ENCODE measurements around the gene CLIP2. TPM values are rescaled to one million over a fixed set of nuclear protein-coding genes. Genes with fewer than 3 reads are reported as not detected.
"Not testable (repeated sequence)": the region's sequence is repeated elsewhere in the genome, so short reads cannot be mapped to it uniquely, and the experiment has no call there.

The CLIP2 gene
- total RNA-seq, 1 donor from 2014 or later, result 12.9 TPM

GRCh38 chr7:74337926-74338325 is 48.7 kb downstream of the CLIP2 start:
- no peak for FAIRE-seq
- DNase-seq (ENCODE audit: low read depth), result no peak
- TF ChIP-seq, protein P1, sequence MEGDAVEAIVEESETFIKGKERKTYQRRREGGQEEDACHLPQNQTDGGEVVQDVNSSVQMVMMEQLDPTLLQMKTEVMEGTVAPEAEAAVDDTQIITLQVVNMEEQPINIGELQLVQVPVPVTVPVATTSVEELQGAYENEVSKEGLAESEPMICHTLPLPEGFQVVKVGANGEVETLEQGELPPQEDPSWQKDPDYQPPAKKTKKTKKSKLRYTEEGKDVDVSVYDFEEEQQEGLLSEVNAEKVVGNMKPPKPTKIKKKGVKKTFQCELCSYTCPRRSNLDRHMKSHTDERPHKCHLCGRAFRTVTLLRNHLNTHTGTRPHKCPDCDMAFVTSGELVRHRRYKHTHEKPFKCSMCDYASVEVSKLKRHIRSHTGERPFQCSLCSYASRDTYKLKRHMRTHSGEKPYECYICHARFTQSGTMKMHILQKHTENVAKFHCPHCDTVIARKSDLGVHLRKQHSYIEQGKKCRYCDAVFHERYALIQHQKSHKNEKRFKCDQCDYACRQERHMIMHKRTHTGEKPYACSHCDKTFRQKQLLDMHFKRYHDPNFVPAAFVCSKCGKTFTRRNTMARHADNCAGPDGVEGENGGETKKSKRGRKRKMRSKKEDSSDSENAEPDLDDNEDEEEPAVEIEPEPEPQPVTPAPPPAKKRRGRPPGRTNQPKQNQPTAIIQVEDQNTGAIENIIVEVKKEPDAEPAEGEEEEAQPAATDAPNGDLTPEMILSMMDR (IDR thresholded peaks at IDR 0.05; ENCODE audit: insufficient read depth, low read length, severe bottlenecking), result no peak
- H3K27me3 ChIP-seq (ENCODE audit: control insufficient read depth, insufficient read depth, low read length), result no peaks in the 10 kb centered on the region
- H3K36me3 ChIP-seq (ENCODE audit: control insufficient read depth, insufficient read depth, low read length), result no peaks in the 10 kb centered on the region
- H3K4me3 ChIP-seq (ENCODE audit: low read depth, low read length), result no peak overlapping the region

DNA sequence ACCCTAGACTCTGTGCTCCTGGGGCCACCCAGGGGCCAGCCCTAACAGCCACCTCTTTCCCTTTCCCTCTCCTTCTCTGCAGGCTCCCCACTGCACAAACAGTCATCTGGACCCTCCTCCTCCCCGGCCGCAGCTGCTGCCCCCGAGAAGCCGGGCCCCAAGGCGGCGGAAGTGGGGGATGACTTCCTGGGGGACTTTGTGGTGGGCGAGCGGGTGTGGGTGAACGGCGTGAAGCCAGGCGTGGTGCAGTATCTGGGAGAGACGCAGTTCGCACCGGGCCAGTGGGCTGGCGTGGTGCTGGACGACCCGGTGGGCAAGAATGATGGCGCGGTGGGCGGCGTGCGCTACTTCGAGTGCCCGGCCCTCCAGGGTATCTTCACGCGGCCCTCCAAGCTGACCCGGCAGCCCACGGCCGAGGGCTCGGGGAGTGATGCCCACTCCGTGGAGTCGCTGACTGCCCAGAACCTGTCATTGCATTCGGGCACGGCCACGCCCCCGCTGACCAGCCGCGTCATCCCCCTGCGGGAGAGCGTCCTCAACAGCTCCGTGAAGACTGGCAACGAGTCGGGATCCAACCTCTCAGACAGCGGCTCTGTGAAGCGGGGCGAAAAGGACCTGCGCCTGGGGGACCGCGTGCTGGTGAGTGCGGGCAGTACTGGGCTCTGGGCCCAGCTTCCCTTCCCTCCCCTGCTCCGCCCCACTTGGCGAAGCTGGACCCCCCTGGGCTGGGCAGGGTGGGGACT is 49.3 kb downstream of the CLIP2 start:
- Histone ChIP-seq H3K36me3 (ENCODE audit: control insufficient read depth, insufficient read depth, low read length) (no peaks in the 10 kb centered on the region), H3K27me3 (ENCODE audit: control insufficient read depth, insufficient read depth, low read length) (no peaks in the 10 kb centered on the region), H3K4me3 (ENCODE audit: low read depth, low read length) (no peak overlapping the region)
- DNase-seq (ENCODE audit: low read depth) (no peak), FAIRE-seq (no peak)
- TF ChIP-seq, protein P1 (IDR thresholded peaks at IDR 0.05; ENCODE audit: insufficient read depth, low read length, severe bottlenecking), result no peak

DNA sequence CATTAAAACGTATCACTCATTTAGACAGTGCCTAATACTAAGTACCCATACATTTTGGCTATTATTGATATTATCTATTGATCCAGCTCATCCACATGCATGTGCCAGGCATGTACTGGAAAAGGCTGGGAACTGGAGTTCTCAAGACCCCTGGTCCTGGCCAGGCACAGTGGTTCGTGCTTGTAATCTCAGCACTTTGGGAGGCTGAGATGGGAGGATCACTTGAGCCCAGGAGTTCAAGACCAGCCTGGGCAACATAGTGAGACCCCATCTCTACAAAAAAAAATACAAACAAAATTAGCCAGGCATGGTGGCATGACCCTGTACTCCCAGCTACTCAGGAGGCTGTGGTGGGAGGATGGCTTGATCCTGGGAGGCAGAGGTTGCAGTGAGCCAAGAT is 50.4 kb downstream of the CLIP2 start:
- H3K36me3 ChIP-seq (ENCODE audit: control insufficient read depth, insufficient read depth, low read length); FAIRE-seq; H3K4me3 ChIP-seq (ENCODE audit: low read depth, low read length); DNase-seq (ENCODE audit: low read depth); H3K27me3 ChIP-seq (ENCODE audit: control insufficient read depth, insufficient read depth, low read length): not testable (repeated sequence)

- DNase-seq (ENCODE audit: low read depth) (peak; percentile 83), FAIRE-seq (no peak)
- no peaks in the 10 kb centered on the region for H3K27me3 ChIP-seq (ENCODE audit: control insufficient read depth, insufficient read depth, low read length)
- H3K4me3 ChIP-seq (ENCODE audit: low read depth, low read length), result no peak overlapping the region
- H3K36me3 ChIP-seq (ENCODE audit: control insufficient read depth, insufficient read depth, low read length), result peaks cover 1% of the 10 kb centered on the region
- TF ChIP-seq, protein P1 (IDR thresholded peaks at IDR 0.05; ENCODE audit: insufficient read depth, low read length, severe bottlenecking), result no peak
Observed at GRCh38 chr7:74343281-74344131, 54.3 kb downstream of the CLIP2 start.

GRCh38 chr7:74344132-74344496 is 54.9 kb downstream of the CLIP2 start:
- Histone ChIP-seq H3K4me3 (ENCODE audit: low read depth, low read length) (no peak overlapping the region), H3K27me3 (ENCODE audit: control insufficient read depth, insufficient read depth, low read length) (no peaks in the 10 kb centered on the region), H3K36me3 (ENCODE audit: control insufficient read depth, insufficient read depth, low read length) (peaks cover 1% of the 10 kb centered on the region)
- FAIRE-seq (no peak), DNase-seq (ENCODE audit: low read depth) (peak; percentile 16)
- TF ChIP-seq, protein P1 (IDR thresholded peaks at IDR 0.05; ENCODE audit: insufficient read depth, low read length, severe bottlenecking), result no peak

- DNase-seq (ENCODE audit: low read depth) (no peak), FAIRE-seq (no peak)
- H3K27me3 ChIP-seq (ENCODE audit: control insufficient read depth, insufficient read depth, low read length), result no peaks in the 10 kb centered on the region
- TF ChIP-seq, protein P1 (IDR thresholded peaks at IDR 0.05; ENCODE audit: insufficient read depth, low read length, severe bottlenecking), result no peak
- no peak overlapping the region for H3K4me3 ChIP-seq (ENCODE audit: low read depth, low read length)
- peaks cover 1% of the 10 kb centered on the region for H3K36me3 ChIP-seq (ENCODE audit: control insufficient read depth, insufficient read depth, low read length)
Observed at GRCh38 chr7:74344786-74345185, 55.6 kb downstream of the CLIP2 start.

All from bronchial epithelial cell (primary cell).